Smooth muscle cell (in vitro differentiated cells): ENCODE measurements around the gene PPM1F. TPM values are rescaled to one million over a fixed set of nuclear protein-coding genes. Genes with fewer than 3 reads are reported as not detected.
"Not testable (repeated sequence)": the region's sequence is repeated elsewhere in the genome, so short reads cannot be mapped to it uniquely, and the experiment has no call there.

Experiments used
- DNase-seq: peaks from one replicate; lab custom pipeline; 2025; ENCODE audit not compliant: unreplicated experiment; lab: John Stamatoyannopoulos, UW
- H2AFZ ChIP-seq: fragments of 200-600 bp; sonication (generic); 2 replicates; pipeline ENCODE4 v1.6.0; 2016; ENCODE audit warnings: antibody characterized with exemption, low read depth, mild to moderate bottlenecking
- H3F3A ChIP-seq: fragments of 200-600 bp; sonication (generic); 2 replicates; pipeline ENCODE4 v1.6.0; 2017; ENCODE audit warnings: antibody characterized with exemption, low read depth
- H3K27ac ChIP-seq: fragments of 200-600 bp; sonication (generic); 2 replicates; pipeline ENCODE4 v1.5.1; 2016; ENCODE audit warnings: low read depth, mild to moderate bottlenecking
- H3K27me3 ChIP-seq: fragments of 200-600 bp; sonication (generic); 2 replicates; pipeline ENCODE4 v1.6.1; 2016; ENCODE audit warnings: low read depth, mild to moderate bottlenecking
- H3K36me3 ChIP-seq: fragments of 200-600 bp; sonication (generic); 2 replicates; pipeline ENCODE4 v1.5.1; 2016; ENCODE audit warnings: low read depth
- H3K4me1 ChIP-seq: fragments of 200-600 bp; sonication (generic); 2 replicates; pipeline ENCODE4 v1.5.1; 2016; ENCODE audit warnings: low read depth
- H3K4me2 ChIP-seq: fragments of 200-600 bp; sonication (generic); 2 replicates; pipeline ENCODE4 v1.6.0; 2016; ENCODE audit warnings: mild to moderate bottlenecking
- H3K4me3 ChIP-seq: fragments of 200-600 bp; sonication (generic); 2 replicates; pipeline ENCODE4 v1.5.1; 2016; ENCODE audit warnings: mild to moderate bottlenecking
- H3K79me2 ChIP-seq: fragments of 200-600 bp; sonication (generic); 2 replicates; pipeline ENCODE4 v1.6.0; 2016; ENCODE audit warnings: low read depth, mild to moderate bottlenecking
- H3K9ac ChIP-seq: fragments of 200-600 bp; sonication (generic); 2 replicates; pipeline ENCODE4 v1.6.0; 2016; ENCODE audit warnings: low read depth
- H3K9me3 ChIP-seq: fragments of 200-600 bp; sonication (generic); replicated peaks from 2 replicates; pipeline ENCODE4 v1.5.1; 2016; ENCODE audit warnings: low read depth
- H4K20me1 ChIP-seq: fragments of 200-600 bp; sonication (generic); 2 replicates; pipeline ENCODE4 v1.6.0; 2016; ENCODE audit warnings: low read depth
- CTCF ChIP-seq: fragments of 200-600 bp; sonication (generic); IDR thresholded peaks from 2 replicates; pipeline ENCODE4 v1.5.1; 2017; ENCODE audit warnings: borderline replicate concordance, mild to moderate bottlenecking, antibody characterized with exemption; ENCODE audit not compliant: insufficient read depth, poor library complexity, severe bottlenecking
- WGBS: methylation state at CpG from one replicate; pipeline ENCODE4 v1.1.7; 2016; ENCODE audit warnings: low lambda C conversion rate; 5-methylcytosine and 5-hydroxymethylcytosine counted together
- polyA plus RNA-seq: library from polyadenylated mRNA; unstranded; fragments of >200 nt; fragmentation: Nextera tagmentation; extraction: Ambion mirVana; gene quantifications from 2 replicates; pipeline ENCODE4 v1.2.1, GENCODE V29; 2016
- total RNA-seq: library from RNA; depleted of rRNA; stranded (reverse); fragments of >200 nt; gene quantifications from 2 replicates; pipeline ENCODE4 v1.2.3, GENCODE V29; 2014

Gene PPM1F
- total and polyA plus RNA-seq, 2 experiments from 2014 or later, result 11.8 to 15.2 TPM

GRCh38 chr22:21941921-21942320 lies 10.7 kb downstream of the PPM1F start:
- H3K9ac ChIP-seq, result no peak overlapping the region
- H3K36me3 ChIP-seq, result no peaks in the 10 kb centered on the region
- peaks cover 7% of the 10 kb centered on the region for H3K4me1 ChIP-seq
- peaks cover 18% of the 10 kb centered on the region for H3F3A ChIP-seq
- DNase-seq, result no peak
- H4K20me1 ChIP-seq, result no peaks in the 10 kb centered on the region
- H2AFZ ChIP-seq, result no peak overlapping the region
- 86% methylated on average over 8 of the region's 8 CpGs for WGBS
- H3K4me2 ChIP-seq, result no peak overlapping the region
- H3K9me3 ChIP-seq, result no peaks in the 10 kb centered on the region
- no peaks in the 10 kb centered on the region for H3K27me3 ChIP-seq
- H3K27ac ChIP-seq, result peak overlapping the region; percentile 85
- no peaks in the 10 kb centered on the region for H3K79me2 ChIP-seq
- H3K4me3 ChIP-seq, result no peak overlapping the region
- TF ChIP-seq CTCF, result no peak

GRCh38 chr22:21940521-21940920 lies 12.1 kb downstream of the PPM1F start:
- Histone ChIP-seq H3K9me3 (no peaks in the 10 kb centered on the region), H3K9ac (no peak overlapping the region), H3K4me1 (peaks cover 6% of the 10 kb centered on the region), H3K27ac (no peak overlapping the region), H3F3A (peaks cover 18% of the 10 kb centered on the region), H4K20me1 (no peaks in the 10 kb centered on the region), H2AFZ (no peak overlapping the region), H3K4me2 (no peak overlapping the region), H3K79me2 (no peaks in the 10 kb centered on the region), H3K36me3 (no peaks in the 10 kb centered on the region), H3K27me3 (no peaks in the 10 kb centered on the region), H3K4me3 (no peak overlapping the region)
- no peak for DNase-seq
- WGBS, result 98% methylated on average over 3 of the region's 3 CpGs
- TF ChIP-seq CTCF, result no peak

- not testable (repeated sequence) for H3K27ac ChIP-seq, H3K4me3 ChIP-seq, H3K4me2 ChIP-seq, H3K36me3 ChIP-seq, H2AFZ ChIP-seq, H3K9me3 ChIP-seq, H3K9ac ChIP-seq, H3K27me3 ChIP-seq, DNase-seq, H3K79me2 ChIP-seq, H3K4me1 ChIP-seq, H4K20me1 ChIP-seq
- 94% methylated on average over 5 of the region's 5 CpGs for WGBS
- H3F3A ChIP-seq, result peaks cover 18% of the 10 kb centered on the region
Observed at GRCh38 chr22:21939935-21940334, 12.7 kb downstream of the PPM1F start.

- H3K4me2 ChIP-seq, result no peak overlapping the region
- TF ChIP-seq CTCF, result no peak
- H3K4me3 ChIP-seq, result no peak overlapping the region
- H3K27me3 ChIP-seq, result no peaks in the 10 kb centered on the region
- H3K27ac ChIP-seq, result no peak overlapping the region
- WGBS, result 94% methylated on average over 10 of the region's 10 CpGs
- H3K9ac ChIP-seq, result no peak overlapping the region
- DNase-seq, result no peak
- peaks cover 18% of the 10 kb centered on the region for H3F3A ChIP-seq
- no peaks in the 10 kb centered on the region for H4K20me1 ChIP-seq
- H2AFZ ChIP-seq, result no peak overlapping the region
- no peaks in the 10 kb centered on the region for H3K9me3 ChIP-seq
- H3K79me2 ChIP-seq, result no peaks in the 10 kb centered on the region
- no peaks in the 10 kb centered on the region for H3K36me3 ChIP-seq
- H3K4me1 ChIP-seq, result peaks cover 6% of the 10 kb centered on the region
Observed at GRCh38 chr22:21939461-21939913, 13.2 kb downstream of the PPM1F start.
